ENCODE data around the gene ANO7. TPM values are rescaled to one million over a fixed set of nuclear protein-coding genes. Genes with fewer than 3 reads are reported as not detected.

ANO7 gene
- total RNA-seq, 1 donor from 2014 or later, result 1.2 TPM

DNA sequence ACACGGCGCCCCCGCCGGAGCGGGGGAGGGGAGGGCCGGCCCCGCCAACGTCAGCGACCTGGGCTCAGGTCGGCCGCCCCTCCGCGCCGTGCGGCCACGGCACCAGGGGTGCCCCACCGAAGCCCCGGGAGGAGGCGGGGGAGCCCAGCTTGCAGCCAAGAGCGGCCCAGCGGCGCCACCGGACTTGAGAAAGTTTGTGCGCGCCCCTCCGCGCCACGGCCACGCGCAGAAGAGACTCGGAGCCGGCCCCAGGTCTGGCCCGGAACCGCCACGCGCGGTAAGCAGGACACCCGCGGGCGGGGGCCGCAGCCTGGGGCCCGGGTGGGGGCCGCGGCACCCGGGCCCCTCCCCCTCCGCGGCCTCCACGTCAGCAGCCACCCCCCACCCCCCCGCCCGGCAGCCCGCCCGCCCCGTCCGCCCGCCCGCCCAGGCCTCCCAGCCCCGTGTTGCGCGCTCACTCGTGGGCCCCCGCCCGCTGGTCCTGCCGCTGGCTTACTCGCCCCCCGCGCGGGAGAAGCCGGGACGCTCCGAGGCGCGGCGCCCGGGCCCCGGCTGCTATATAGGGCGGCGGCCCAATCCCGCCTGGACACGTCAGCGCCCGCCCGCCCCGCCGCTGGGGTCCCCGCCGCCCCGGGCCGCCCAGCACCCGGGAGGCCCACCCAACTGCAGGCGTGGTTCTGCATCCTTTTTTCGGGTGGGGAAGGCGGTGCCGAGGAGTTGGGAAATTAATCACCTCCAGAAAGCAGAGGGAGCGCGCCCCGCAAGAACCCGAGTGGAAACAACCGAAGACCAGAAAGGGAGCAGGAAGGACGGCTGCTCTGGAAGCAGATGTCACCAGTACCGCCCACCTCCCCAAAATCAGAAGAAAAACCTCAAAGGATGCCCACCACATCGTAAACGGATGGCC is 84.1 kb downstream of the ANO7 start:
- Mint-ChIP-seq H3K9me3 (peaks cover 4% of the 10 kb centered on the region), H3K27ac (peak overlapping the region; percentile 24), H3K27me3 (no peaks in the 10 kb centered on the region), H3K36me3 (ENCODE audit: low read depth) (peaks cover 17% of the 10 kb centered on the region), H3K4me1 (peaks cover 36% of the 10 kb centered on the region), H3K4me3 (peak overlapping the region; percentile 71)
- ChIA-PET POLR2A (interaction anchor here (1.0 kb wide), 1 partner anchor 42 kb away, joined by 6 read pairs; no protein-coding TSS in a partner anchor), CTCF (no interaction called here)
- ATAC-seq (ENCODE audit: low read depth) (peak; percentile 70), DNase-seq (peak; percentile 60)
- intact Hi-C loops (cut with micrococcal nuclease), result loop anchor here (1.0 to 10.0 kb wide), 5 partner anchors 43 to 342 kb away; partner anchors contain the start of genes FARP2, HDLBP and SEPTIN2
- TF ChIP-seq, protein P1, sequence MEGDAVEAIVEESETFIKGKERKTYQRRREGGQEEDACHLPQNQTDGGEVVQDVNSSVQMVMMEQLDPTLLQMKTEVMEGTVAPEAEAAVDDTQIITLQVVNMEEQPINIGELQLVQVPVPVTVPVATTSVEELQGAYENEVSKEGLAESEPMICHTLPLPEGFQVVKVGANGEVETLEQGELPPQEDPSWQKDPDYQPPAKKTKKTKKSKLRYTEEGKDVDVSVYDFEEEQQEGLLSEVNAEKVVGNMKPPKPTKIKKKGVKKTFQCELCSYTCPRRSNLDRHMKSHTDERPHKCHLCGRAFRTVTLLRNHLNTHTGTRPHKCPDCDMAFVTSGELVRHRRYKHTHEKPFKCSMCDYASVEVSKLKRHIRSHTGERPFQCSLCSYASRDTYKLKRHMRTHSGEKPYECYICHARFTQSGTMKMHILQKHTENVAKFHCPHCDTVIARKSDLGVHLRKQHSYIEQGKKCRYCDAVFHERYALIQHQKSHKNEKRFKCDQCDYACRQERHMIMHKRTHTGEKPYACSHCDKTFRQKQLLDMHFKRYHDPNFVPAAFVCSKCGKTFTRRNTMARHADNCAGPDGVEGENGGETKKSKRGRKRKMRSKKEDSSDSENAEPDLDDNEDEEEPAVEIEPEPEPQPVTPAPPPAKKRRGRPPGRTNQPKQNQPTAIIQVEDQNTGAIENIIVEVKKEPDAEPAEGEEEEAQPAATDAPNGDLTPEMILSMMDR (IDR thresholded peaks at IDR 0.05), result no peak

DNA sequence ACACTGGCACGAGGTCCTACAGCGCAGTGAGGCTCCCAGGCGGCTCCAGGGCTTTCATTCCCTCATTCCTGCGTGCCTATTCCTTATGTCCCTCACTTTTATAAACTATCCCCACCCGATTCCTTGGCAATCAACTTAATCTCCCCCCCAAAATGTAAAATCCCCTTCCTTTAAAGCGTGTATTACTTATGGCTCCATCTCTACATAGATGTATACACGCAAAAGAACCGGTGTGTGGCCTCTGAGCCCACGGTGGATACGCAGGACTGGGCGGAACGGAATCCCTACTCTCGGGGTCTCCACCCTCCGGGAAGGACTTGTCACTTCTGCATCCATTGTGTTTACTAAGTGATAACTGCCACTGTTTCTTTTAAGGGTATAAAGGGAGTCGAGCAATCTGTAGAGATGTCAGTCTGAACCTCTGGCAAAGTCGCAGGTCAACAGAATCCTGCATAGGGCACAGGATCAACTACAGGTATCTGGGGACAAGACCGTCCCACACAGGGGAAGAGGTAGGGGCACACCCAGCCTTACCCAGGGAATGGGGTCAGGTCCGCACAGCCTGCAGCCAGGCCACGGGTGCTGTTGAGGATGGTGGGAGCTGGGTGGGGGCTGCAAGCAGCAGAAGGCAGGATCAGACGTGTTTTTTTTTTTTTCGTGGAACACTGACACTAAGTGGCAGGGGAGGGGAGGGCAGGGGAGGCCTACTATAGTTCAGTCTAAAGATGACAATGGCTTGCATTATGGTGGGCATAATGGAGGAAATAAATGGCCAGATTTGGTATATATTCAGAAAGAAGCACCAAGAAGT is 84.9 kb downstream of the ANO7 start:
- ATAC-seq (ENCODE audit: low read depth), result no peak
- Mint-ChIP-seq H3K27ac (peak overlapping the region; percentile 24), H3K4me1 (peaks cover 33% of the 10 kb centered on the region), H3K36me3 (ENCODE audit: low read depth) (peaks cover 10% of the 10 kb centered on the region), H3K9me3 (peaks cover 4% of the 10 kb centered on the region), H3K4me3 (peak overlapping the region; percentile 71), H3K27me3 (no peaks in the 10 kb centered on the region)
- DNase-seq, result no peak
- TF ChIP-seq, protein P1 (IDR thresholded peaks at IDR 0.05), result no peak
- intact Hi-C loops (cut with micrococcal nuclease), result loop anchor here (5.0 to 10.0 kb wide), 3 partner anchors 84 to 341 kb away; partner anchors contain the start of gene FARP2
- ChIA-PET POLR2A (no interaction called here), CTCF (no interaction called here)

DNA sequence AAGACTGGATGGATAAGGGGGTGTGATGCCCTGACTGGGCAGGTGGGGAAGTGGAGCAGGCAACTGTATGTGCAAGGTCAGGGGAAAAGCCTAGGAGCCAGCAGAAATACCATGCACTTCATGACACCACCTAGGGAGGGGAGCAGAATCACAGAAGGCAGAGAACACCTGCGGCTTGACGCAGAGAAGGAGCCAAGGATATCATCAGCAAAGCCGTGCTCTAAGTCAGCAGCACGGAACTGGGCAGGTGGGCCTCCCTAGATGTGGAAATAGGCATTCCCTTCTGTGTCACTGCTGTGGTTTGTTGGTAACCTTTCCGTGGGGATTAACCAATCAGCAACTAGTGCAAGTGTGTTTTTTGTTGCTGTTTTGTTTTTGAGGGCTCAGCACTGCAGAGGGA is 85.7 kb downstream of the ANO7 start:
- peaks cover 5% of the 10 kb centered on the region for H3K36me3 Mint-ChIP-seq (ENCODE audit: low read depth)
- ATAC-seq (ENCODE audit: low read depth) (no peak), DNase-seq (no peak)
- H3K9me3 Mint-ChIP-seq, result peaks cover 4% of the 10 kb centered on the region
- ChIA-PET CTCF (no interaction called here), POLR2A (no interaction called here)
- H3K27ac Mint-ChIP-seq, result no peak overlapping the region
- peaks cover 29% of the 10 kb centered on the region for H3K4me1 Mint-ChIP-seq
- H3K27me3 Mint-ChIP-seq, result no peaks in the 10 kb centered on the region
- H3K4me3 Mint-ChIP-seq, result no peak overlapping the region
- TF ChIP-seq, protein P1 (IDR thresholded peaks at IDR 0.05), result no peak
- intact Hi-C loops (cut with micrococcal nuclease), result loop anchor here (5.0 to 10.0 kb wide), 3 partner anchors 83 to 341 kb away; partner anchors contain the start of gene FARP2

Other genes starting within 250 kb of the ANO7 start
- gene SNED1, start 190.1 kb upstream of the ANO7 start, total RNA-seq, result 44.7 and 59.8 TPM in 2 replicates
- gene MTERF4, start 86.4 kb upstream of the ANO7 start, total RNA-seq, result 99.7 and 122 TPM in 2 replicates
- gene PASK, start 39.2 kb upstream of the ANO7 start, total RNA-seq, result 113 and 150 TPM in 2 replicates
- 72.0 and 74.5 TPM in 2 replicates for gene PPP1R7, start 38.2 kb upstream of the ANO7 start, total RNA-seq
- 158 and 168 TPM in 2 replicates for gene HDLBP, start 127.0 kb downstream of the ANO7 start, total RNA-seq
- 238 and 251 TPM in 2 replicates for gene SEPTIN2, start 127.2 kb downstream of the ANO7 start, total RNA-seq
- gene FARP2, start 167.6 kb downstream of the ANO7 start, total RNA-seq, result 74.7 and 91.2 TPM in 2 replicates

Measured in activated B cell treated with CpG ODN at 0.5 μM for 24 hours (primary cell).